Measurements from ENCODE around the gene BMP6. TPM values are rescaled to one million over a fixed set of nuclear protein-coding genes. Genes with fewer than 3 reads are reported as not detected.

The BMP6 gene
- total RNA-seq, 1 donor from 2014 or later, result 6.6 TPM

DNA sequence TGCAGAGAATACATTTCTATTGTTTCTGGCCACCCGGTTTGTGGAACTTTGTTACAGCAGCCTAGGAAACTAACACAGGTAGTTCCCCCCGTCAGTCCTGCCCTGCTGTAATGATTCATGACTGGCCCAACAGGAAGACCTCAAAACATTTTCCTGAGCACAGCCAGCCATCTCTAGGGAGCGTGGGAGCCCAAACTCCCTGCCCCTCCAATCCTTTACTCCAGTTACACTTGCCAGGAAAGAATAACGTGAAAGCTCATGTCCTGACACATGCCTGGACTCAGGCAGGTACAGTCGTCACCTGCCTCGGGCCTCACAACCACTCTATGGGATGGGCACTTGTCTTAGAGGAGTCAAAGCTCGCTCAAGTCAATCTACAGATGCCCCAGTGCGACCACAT is 176.3 kb downstream of the BMP6 start:
- Histone ChIP-seq H3K9me3 (no peaks in the 10 kb centered on the region), H3K27ac (no peak overlapping the region), H3K4me1 (peaks cover 13% of the 10 kb centered on the region), H3K27me3 (ENCODE audit: low read depth) (no peaks in the 10 kb centered on the region), H3K4me3 (no peak overlapping the region), H3K36me3 (peaks cover 75% of the 10 kb centered on the region)
- no peak for DNase-seq
- TF ChIP-seq, protein P1, sequence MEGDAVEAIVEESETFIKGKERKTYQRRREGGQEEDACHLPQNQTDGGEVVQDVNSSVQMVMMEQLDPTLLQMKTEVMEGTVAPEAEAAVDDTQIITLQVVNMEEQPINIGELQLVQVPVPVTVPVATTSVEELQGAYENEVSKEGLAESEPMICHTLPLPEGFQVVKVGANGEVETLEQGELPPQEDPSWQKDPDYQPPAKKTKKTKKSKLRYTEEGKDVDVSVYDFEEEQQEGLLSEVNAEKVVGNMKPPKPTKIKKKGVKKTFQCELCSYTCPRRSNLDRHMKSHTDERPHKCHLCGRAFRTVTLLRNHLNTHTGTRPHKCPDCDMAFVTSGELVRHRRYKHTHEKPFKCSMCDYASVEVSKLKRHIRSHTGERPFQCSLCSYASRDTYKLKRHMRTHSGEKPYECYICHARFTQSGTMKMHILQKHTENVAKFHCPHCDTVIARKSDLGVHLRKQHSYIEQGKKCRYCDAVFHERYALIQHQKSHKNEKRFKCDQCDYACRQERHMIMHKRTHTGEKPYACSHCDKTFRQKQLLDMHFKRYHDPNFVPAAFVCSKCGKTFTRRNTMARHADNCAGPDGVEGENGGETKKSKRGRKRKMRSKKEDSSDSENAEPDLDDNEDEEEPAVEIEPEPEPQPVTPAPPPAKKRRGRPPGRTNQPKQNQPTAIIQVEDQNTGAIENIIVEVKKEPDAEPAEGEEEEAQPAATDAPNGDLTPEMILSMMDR (IDR thresholded peaks at IDR 0.05), result no peak
- intact Hi-C loops (cut with DNase I), result no loop called here
- no peak for ATAC-seq

DNA sequence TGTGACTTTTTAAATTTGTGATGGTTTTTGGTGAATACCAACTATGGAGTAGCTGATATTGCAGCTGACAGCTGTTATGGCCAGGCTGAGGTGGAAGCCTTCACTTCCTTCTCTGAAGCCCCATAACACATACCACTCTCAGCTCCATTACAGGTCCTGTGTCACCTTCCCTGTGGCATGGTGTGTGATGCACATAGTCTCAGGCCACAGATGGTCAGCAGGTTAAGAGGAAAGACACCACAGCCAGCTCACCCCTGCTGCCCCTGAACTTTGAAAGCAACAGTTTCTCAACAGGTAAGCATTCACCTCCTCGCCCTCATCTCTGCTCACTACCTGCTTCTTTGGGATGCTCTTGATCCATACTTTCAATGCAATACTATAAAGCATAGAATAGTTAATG is 177.0 kb downstream of the BMP6 start:
- Histone ChIP-seq H3K36me3 (peaks cover 69% of the 10 kb centered on the region), H3K4me3 (no peak overlapping the region), H3K9me3 (no peaks in the 10 kb centered on the region), H3K4me1 (peaks cover 19% of the 10 kb centered on the region), H3K27ac (no peak overlapping the region), H3K27me3 (ENCODE audit: low read depth) (no peaks in the 10 kb centered on the region)
- intact Hi-C loops (cut with DNase I), result no loop called here
- TF ChIP-seq, protein P1 (IDR thresholded peaks at IDR 0.05), result no peak
- no peak for ATAC-seq
- no peak for DNase-seq

DNA sequence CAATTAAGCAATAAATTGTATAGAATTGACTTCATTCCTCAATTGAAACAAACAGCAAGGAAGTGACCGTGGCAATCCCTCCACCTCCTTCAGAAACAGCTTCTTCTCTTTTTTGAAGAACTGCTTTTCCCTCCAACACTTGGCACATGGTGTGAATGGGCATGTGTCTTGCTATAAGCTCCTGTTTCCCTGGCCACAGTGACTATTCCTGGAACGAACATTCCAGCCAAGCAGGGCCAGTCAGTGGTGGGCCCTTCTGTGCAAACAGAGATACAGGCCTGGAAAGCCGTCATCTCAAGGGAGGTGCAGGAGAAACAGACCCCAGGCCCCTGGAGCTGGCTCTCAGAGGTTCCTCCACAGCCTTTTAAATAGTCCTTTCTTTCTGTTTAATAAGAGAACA is 177.8 kb downstream of the BMP6 start:
- DNase-seq, result no peak
- H3K36me3 ChIP-seq, result peaks cover 61% of the 10 kb centered on the region

DNA sequence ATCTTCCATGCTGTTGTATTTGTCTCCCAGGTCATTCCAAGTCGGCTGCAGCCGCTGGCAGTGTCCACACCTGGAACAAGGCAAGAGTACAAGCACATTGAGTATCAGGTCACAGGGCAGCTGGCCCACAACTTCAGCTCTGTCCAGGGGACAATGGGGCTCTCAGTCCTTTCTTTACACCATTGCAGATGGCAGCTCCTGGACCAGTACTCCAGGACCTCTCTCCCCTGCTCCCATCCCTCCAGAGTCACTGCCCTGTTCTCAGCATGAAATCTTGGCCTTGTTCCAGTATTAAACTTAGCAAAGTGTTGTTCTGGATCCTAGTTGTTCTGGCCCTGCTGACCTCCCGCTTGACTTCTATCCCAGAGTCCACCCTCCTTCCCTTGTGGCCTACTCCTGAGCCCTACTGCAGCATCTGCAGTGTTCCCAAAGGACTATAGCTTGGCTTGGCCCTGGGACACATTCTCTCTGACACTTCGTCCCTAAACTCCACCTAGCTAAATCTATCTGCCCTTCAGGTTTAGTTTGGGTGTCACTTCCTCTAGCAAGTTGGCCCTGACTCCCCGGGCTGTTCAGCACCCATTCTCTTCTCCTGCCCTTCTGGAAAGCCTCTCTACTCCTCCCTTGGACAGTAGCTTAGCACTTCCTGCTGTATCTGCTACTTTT is 178.9 kb downstream of the BMP6 start:
- H3K27ac ChIP-seq, result no peak overlapping the region
- intact Hi-C loops (cut with DNase I), result no loop called here
- H3K4me1 ChIP-seq, result peaks cover 38% of the 10 kb centered on the region
- TF ChIP-seq, protein P1 (IDR thresholded peaks at IDR 0.05), result no peak
- ATAC-seq (no peak), DNase-seq (no peak)
- no peaks in the 10 kb centered on the region for H3K27me3 ChIP-seq (ENCODE audit: low read depth)
- H3K36me3 ChIP-seq, result peaks cover 49% of the 10 kb centered on the region
- no peak overlapping the region for H3K4me3 ChIP-seq
- no peaks in the 10 kb centered on the region for H3K9me3 ChIP-seq

More for the DNA sequence above, 177.8 kb downstream of the BMP6 start:
- TF ChIP-seq, protein P1 (IDR thresholded peaks at IDR 0.05), result no peak
- Histone ChIP-seq H3K4me3 (no peak overlapping the region), H3K27me3 (ENCODE audit: low read depth) (no peaks in the 10 kb centered on the region), H3K27ac (no peak overlapping the region), H3K4me1 (peaks cover 27% of the 10 kb centered on the region), H3K9me3 (no peaks in the 10 kb centered on the region)
- intact Hi-C loops (cut with DNase I), result no loop called here
- no peak for ATAC-seq

DNA sequence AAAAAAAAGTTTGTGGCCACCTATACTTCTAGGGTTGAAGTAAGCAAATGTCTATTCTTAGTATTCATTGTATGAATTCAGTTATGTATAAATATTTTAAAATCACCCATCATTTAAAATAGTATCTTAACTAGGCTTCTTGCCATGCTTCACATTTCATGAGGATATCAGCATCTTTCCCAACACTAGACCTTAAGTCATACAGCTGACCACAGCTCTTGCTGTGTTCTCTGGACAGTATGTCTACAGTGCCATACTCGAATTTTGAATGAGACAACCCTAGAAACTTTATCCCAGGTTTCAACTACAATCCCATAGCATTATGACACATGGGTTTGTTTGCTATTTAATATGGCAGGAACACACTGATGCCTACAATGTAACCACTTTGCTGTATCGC is 179.5 kb downstream of the BMP6 start:
- TF ChIP-seq, protein P1 (IDR thresholded peaks at IDR 0.05), result no peak
- ATAC-seq, result no peak
- H3K36me3 ChIP-seq, result peaks cover 43% of the 10 kb centered on the region
- H3K27me3 ChIP-seq (ENCODE audit: low read depth), result no peaks in the 10 kb centered on the region
- no peaks in the 10 kb centered on the region for H3K9me3 ChIP-seq
- intact Hi-C loops (cut with DNase I), result no loop called here
- no peak overlapping the region for H3K4me3 ChIP-seq
- DNase-seq, result no peak
- H3K4me1 ChIP-seq, result peaks cover 38% of the 10 kb centered on the region
- H3K27ac ChIP-seq, result no peak overlapping the region
